Smooth muscle cell (in vitro differentiated cells): ENCODE measurements around the gene FREM2. TPM values are rescaled to one million over a fixed set of nuclear protein-coding genes. Genes with fewer than 3 reads are reported as not detected.

Source experiments
- DNase-seq: peaks from one replicate; lab custom pipeline; 2025; ENCODE audit not compliant: unreplicated experiment; lab: John Stamatoyannopoulos, UW
- H2AFZ ChIP-seq: fragments of 200-600 bp; sonication (generic); 2 replicates; pipeline ENCODE4 v1.6.0; 2016; ENCODE audit warnings: antibody characterized with exemption, low read depth, mild to moderate bottlenecking
- H3F3A ChIP-seq: fragments of 200-600 bp; sonication (generic); 2 replicates; pipeline ENCODE4 v1.6.0; 2017; ENCODE audit warnings: antibody characterized with exemption, low read depth
- H3K27ac ChIP-seq: fragments of 200-600 bp; sonication (generic); 2 replicates; pipeline ENCODE4 v1.5.1; 2016; ENCODE audit warnings: low read depth, mild to moderate bottlenecking
- H3K27me3 ChIP-seq: fragments of 200-600 bp; sonication (generic); 2 replicates; pipeline ENCODE4 v1.6.1; 2016; ENCODE audit warnings: low read depth, mild to moderate bottlenecking
- H3K36me3 ChIP-seq: fragments of 200-600 bp; sonication (generic); 2 replicates; pipeline ENCODE4 v1.5.1; 2016; ENCODE audit warnings: low read depth
- H3K4me1 ChIP-seq: fragments of 200-600 bp; sonication (generic); 2 replicates; pipeline ENCODE4 v1.5.1; 2016; ENCODE audit warnings: low read depth
- H3K4me2 ChIP-seq: fragments of 200-600 bp; sonication (generic); 2 replicates; pipeline ENCODE4 v1.6.0; 2016; ENCODE audit warnings: mild to moderate bottlenecking
- H3K4me3 ChIP-seq: fragments of 200-600 bp; sonication (generic); 2 replicates; pipeline ENCODE4 v1.5.1; 2016; ENCODE audit warnings: mild to moderate bottlenecking
- H3K79me2 ChIP-seq: fragments of 200-600 bp; sonication (generic); 2 replicates; pipeline ENCODE4 v1.6.0; 2016; ENCODE audit warnings: low read depth, mild to moderate bottlenecking
- H3K9ac ChIP-seq: fragments of 200-600 bp; sonication (generic); 2 replicates; pipeline ENCODE4 v1.6.0; 2016; ENCODE audit warnings: low read depth
- H3K9me3 ChIP-seq: fragments of 200-600 bp; sonication (generic); replicated peaks from 2 replicates; pipeline ENCODE4 v1.5.1; 2016; ENCODE audit warnings: low read depth
- H4K20me1 ChIP-seq: fragments of 200-600 bp; sonication (generic); 2 replicates; pipeline ENCODE4 v1.6.0; 2016; ENCODE audit warnings: low read depth
- CTCF ChIP-seq: fragments of 200-600 bp; sonication (generic); IDR thresholded peaks from 2 replicates; pipeline ENCODE4 v1.5.1; 2017; ENCODE audit warnings: borderline replicate concordance, mild to moderate bottlenecking, antibody characterized with exemption; ENCODE audit not compliant: insufficient read depth, poor library complexity, severe bottlenecking
- WGBS: methylation state at CpG from one replicate; pipeline ENCODE4 v1.1.7; 2016; ENCODE audit warnings: low lambda C conversion rate; 5-methylcytosine and 5-hydroxymethylcytosine counted together
- polyA plus RNA-seq: library from polyadenylated mRNA; unstranded; fragments of >200 nt; fragmentation: Nextera tagmentation; extraction: Ambion mirVana; gene quantifications from 2 replicates; pipeline ENCODE4 v1.2.1, GENCODE V29; 2016
- total RNA-seq: library from RNA; depleted of rRNA; stranded (reverse); fragments of >200 nt; gene quantifications from 2 replicates; pipeline ENCODE4 v1.2.3, GENCODE V29; 2014

The FREM2 gene
- total and polyA plus RNA-seq, 2 experiments from 2014 or later = 2.7 TPM; not detected in 1

GRCh38 chr13:38688674-38689073 lies 1.8 kb downstream of the FREM2 start:
- H3K4me2 ChIP-seq = no peak overlapping the region
- no peak for TF ChIP-seq CTCF
- no peaks in the 10 kb centered on the region for H4K20me1 ChIP-seq
- H3F3A ChIP-seq = peaks cover 3% of the 10 kb centered on the region
- no peak overlapping the region for H3K4me3 ChIP-seq
- peaks cover 16% of the 10 kb centered on the region for H3K4me1 ChIP-seq
- no peaks in the 10 kb centered on the region for H3K36me3 ChIP-seq
- DNase-seq = no peak
- H2AFZ ChIP-seq = no peak overlapping the region
- peaks cover 22% of the 10 kb centered on the region for H3K27me3 ChIP-seq
- H3K9me3 ChIP-seq = no peaks in the 10 kb centered on the region
- H3K79me2 ChIP-seq = no peaks in the 10 kb centered on the region
- no peak overlapping the region for H3K27ac ChIP-seq
- no peak overlapping the region for H3K9ac ChIP-seq
- 98% methylated on average over 12 of the region's 12 CpGs for WGBS

GRCh38 chr13:38690231-38690630 lies 3.4 kb downstream of the FREM2 start:
- peaks cover 3% of the 10 kb centered on the region for H3F3A ChIP-seq
- H3K4me1 ChIP-seq = peaks cover 16% of the 10 kb centered on the region
- 95% methylated on average over 2 of the region's 2 CpGs for WGBS
- H2AFZ ChIP-seq = no peak overlapping the region
- no peak overlapping the region for H3K9ac ChIP-seq
- peaks cover 7% of the 10 kb centered on the region for H3K79me2 ChIP-seq
- no peak for DNase-seq
- no peaks in the 10 kb centered on the region for H3K9me3 ChIP-seq
- no peaks in the 10 kb centered on the region for H4K20me1 ChIP-seq
- H3K4me3 ChIP-seq = no peak overlapping the region
- no peak overlapping the region for H3K4me2 ChIP-seq
- no peak for TF ChIP-seq CTCF
- no peak overlapping the region for H3K27ac ChIP-seq
- H3K36me3 ChIP-seq = no peaks in the 10 kb centered on the region
- peaks cover 22% of the 10 kb centered on the region for H3K27me3 ChIP-seq

- Histone ChIP-seq H3K9ac (no peak overlapping the region), H3K27me3 (peaks cover 4% of the 10 kb centered on the region), H3K27ac (no peak overlapping the region), H3K4me2 (no peak overlapping the region), H3K79me2 (peaks cover 7% of the 10 kb centered on the region), H3K9me3 (no peaks in the 10 kb centered on the region), H3K4me3 (no peak overlapping the region), H2AFZ (no peak overlapping the region), H3F3A (no peaks in the 10 kb centered on the region), H4K20me1 (no peaks in the 10 kb centered on the region), H3K4me1 (no peaks in the 10 kb centered on the region), H3K36me3 (no peaks in the 10 kb centered on the region)
- 64% methylated on average over 2 of the region's 2 CpGs for WGBS
- no peak for TF ChIP-seq CTCF
- DNase-seq = no peak
These were observed 6.3 kb downstream of the FREM2 start for GRCh38 chr13:38693168-38693567.

DNA sequence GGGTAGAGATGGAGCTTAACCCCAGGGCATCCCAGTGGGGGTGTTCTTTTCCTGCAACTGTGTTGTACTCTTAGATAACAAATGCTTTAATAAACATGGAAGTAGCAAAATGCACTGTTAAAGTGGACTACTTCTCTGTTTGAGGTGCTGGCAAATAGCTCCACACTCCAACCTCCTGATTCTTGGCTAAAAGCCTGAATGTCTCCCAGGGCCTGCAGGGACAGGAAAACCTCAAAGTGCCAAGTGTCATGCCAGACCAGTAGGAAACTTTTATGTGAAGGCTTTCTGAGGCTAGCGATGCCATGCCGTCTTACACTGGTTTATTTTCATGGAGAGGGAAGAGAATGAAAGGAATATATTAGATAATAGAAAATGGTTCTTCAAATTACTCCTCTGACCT lies 6.8 kb downstream of the FREM2 start:
- Histone ChIP-seq H3K4me2 (no peak overlapping the region), H3K36me3 (no peaks in the 10 kb centered on the region), H3K4me3 (no peak overlapping the region), H4K20me1 (no peaks in the 10 kb centered on the region), H3F3A (no peaks in the 10 kb centered on the region), H2AFZ (no peak overlapping the region), H3K79me2 (peaks cover 7% of the 10 kb centered on the region), H3K27me3 (no peaks in the 10 kb centered on the region), H3K9me3 (no peaks in the 10 kb centered on the region), H3K9ac (no peak overlapping the region), H3K4me1 (no peaks in the 10 kb centered on the region), H3K27ac (no peak overlapping the region)
- 71% methylated on average over 2 of the region's 2 CpGs for WGBS
- TF ChIP-seq CTCF = no peak
- no peak for DNase-seq
